H9 (cell line): Measurements from ENCODE around the gene CCDC40. TPM values are rescaled to one million over a fixed set of nuclear protein-coding genes. Genes with fewer than 3 reads are reported as not detected.

ENCODE experiments used
- DNase-seq: peaks from one replicate; pipeline ENCODE4 v3.0.0-alpha.2; 2017
- H2AFZ ChIP-seq: one replicate; pipeline ENCODE4 v1.6.1; 2013; ENCODE audit warnings: mild to moderate bottlenecking, low read length, control low read depth, moderate library complexity
- H2AK5ac ChIP-seq: 2 replicates; pipeline ENCODE4 v1.6.1; 2013; ENCODE audit warnings: low read length, control low read depth, mixed read lengths; ENCODE audit not compliant: insufficient read length
- H2BK120ac ChIP-seq: one replicate; pipeline ENCODE4 v1.6.1; 2013; ENCODE audit warnings: low read depth, mild to moderate bottlenecking, low read length, control low read depth, inconsistent platforms; ENCODE audit not compliant: poor library complexity, severe bottlenecking
- H2BK12ac ChIP-seq: 2 replicates; pipeline ENCODE4 v1.6.1; 2013; ENCODE audit warnings: low read length, control low read depth, mixed read lengths, low read depth; ENCODE audit not compliant: insufficient read length
- H2BK15ac ChIP-seq: 2 replicates; pipeline ENCODE4 v1.6.1; 2013; ENCODE audit warnings: low read depth, low read length, control low read depth
- H2BK20ac ChIP-seq: one replicate; pipeline ENCODE4 v1.6.1; 2013; ENCODE audit warnings: low read depth, mild to moderate bottlenecking, low read length, control low read depth, inconsistent platforms; ENCODE audit not compliant: poor library complexity, severe bottlenecking
- H2BK5ac ChIP-seq: 2 replicates; pipeline ENCODE4 v1.6.1; 2013; ENCODE audit warnings: low read length, control low read depth, mixed read lengths; ENCODE audit not compliant: insufficient read length
- H3K14ac ChIP-seq: 2 replicates; pipeline ENCODE4 v1.6.1; 2013; ENCODE audit warnings: low read length, control low read depth; ENCODE audit not compliant: insufficient read depth
- H3K18ac ChIP-seq: 2 replicates; pipeline ENCODE4 v1.6.1; 2013; ENCODE audit warnings: low read depth, mild to moderate bottlenecking, mixed read lengths, low read length, control low read depth; ENCODE audit not compliant: insufficient read length
- H3K23ac ChIP-seq: 2 replicates; pipeline ENCODE4 v1.6.1; 2013; ENCODE audit warnings: low read length, control low read depth, mixed read lengths, low read depth; ENCODE audit not compliant: insufficient read length
- H3K23me2 ChIP-seq: 2 replicates; pipeline ENCODE4 v1.6.1; 2013; ENCODE audit warnings: low read depth, mild to moderate bottlenecking, mixed read lengths, low read length, control low read depth; ENCODE audit not compliant: insufficient read length, poor library complexity, severe bottlenecking
- H3K27ac ChIP-seq: 2 replicates; pipeline ENCODE4 v1.5.1; 2013; ENCODE audit warnings: low read length, control low read depth, mixed read lengths, low read depth; ENCODE audit not compliant: insufficient read length
- H3K27me3 ChIP-seq: 2 replicates; pipeline ENCODE4 v1.6.1; 2013; ENCODE audit warnings: low read length, control low read depth, inconsistent platforms; ENCODE audit not compliant: insufficient read depth
- H3K4ac ChIP-seq: 2 replicates; pipeline ENCODE4 v1.6.1; 2013; ENCODE audit warnings: low read depth, mild to moderate bottlenecking, control low read depth, inconsistent platforms, low read length, moderate library complexity
- H3K4me1 ChIP-seq: 2 replicates; pipeline ENCODE4 v1.6.1; 2013; ENCODE audit warnings: low read length, control low read depth, inconsistent platforms; ENCODE audit not compliant: insufficient read depth
- H3K4me2 ChIP-seq: 2 replicates; pipeline ENCODE4 v1.6.1; 2013; ENCODE audit warnings: low read length, control low read depth, mixed read lengths; ENCODE audit not compliant: insufficient read length, insufficient read depth
- H3K56ac ChIP-seq: 2 replicates; pipeline ENCODE4 v1.6.1; 2013; ENCODE audit warnings: low read depth, mild to moderate bottlenecking, mixed read lengths, low read length, control low read depth; ENCODE audit not compliant: insufficient read length
- H3K79me1 ChIP-seq: 2 replicates; pipeline ENCODE4 v1.6.1; 2013; ENCODE audit warnings: low read depth, mild to moderate bottlenecking, moderate library complexity, low read length, control low read depth, inconsistent platforms; ENCODE audit not compliant: insufficient read depth, poor library complexity, severe bottlenecking
- H3K79me2 ChIP-seq: 2 replicates; pipeline ENCODE4 v1.6.1; 2013; ENCODE audit warnings: low read length, control low read depth, inconsistent platforms; ENCODE audit not compliant: insufficient read depth
- H3K9ac ChIP-seq: 2 replicates; pipeline ENCODE4 v1.6.1; 2013; ENCODE audit warnings: low read length, control low read depth, mixed read lengths; ENCODE audit not compliant: insufficient read length; ENCODE audit errors: extremely low read depth
- H3K9me3 ChIP-seq: one replicate; pipeline ENCODE4 v1.6.1; 2013; ENCODE audit warnings: low read depth, low read length, inconsistent platforms; ENCODE audit not compliant: control insufficient read depth
- H3T11ph ChIP-seq: one replicate; pipeline ENCODE4 v1.6.1; 2013; ENCODE audit warnings: mild to moderate bottlenecking, low read length, control low read depth, inconsistent platforms
- H4K20me1 ChIP-seq: one replicate; pipeline ENCODE4 v1.6.1; 2013; ENCODE audit not compliant: control insufficient read depth, insufficient read length, insufficient read depth
- H4K5ac ChIP-seq: 2 replicates; pipeline ENCODE4 v1.6.1; 2013; ENCODE audit warnings: low read depth, mild to moderate bottlenecking, mixed read lengths, low read length, control low read depth; ENCODE audit not compliant: insufficient read length
- H4K8ac ChIP-seq: replicated peaks from 2 replicates; pipeline ENCODE4 v1.6.1; 2013; ENCODE audit warnings: low read length, control low read depth, mixed read lengths, low read depth; ENCODE audit not compliant: insufficient read length
- H4K91ac ChIP-seq: 2 replicates; pipeline ENCODE4 v1.6.1; 2013; ENCODE audit warnings: low read depth, mild to moderate bottlenecking, moderate library complexity, mixed read lengths, low read length, control low read depth; ENCODE audit not compliant: insufficient read length
- H3K27ac Mint-ChIP-seq, 3 experiments: 2 replicates in 2 of 3; 3 replicates in 1 of 3; pipeline ENCODE4 v1.8.0; 2020 to 2021; ENCODE audit warnings: mixed read lengths in 3 of 3, mild to moderate bottlenecking in 1 of 3, moderate library complexity in 1 of 3
- H3K27me3 Mint-ChIP-seq: 2 replicates; pipeline ENCODE4 v1.8.0; 2021; ENCODE audit warnings: low read depth, mild to moderate bottlenecking, moderate library complexity, mixed read lengths
- H3K36me3 Mint-ChIP-seq, 3 experiments: 2 replicates in 2 of 3; 3 replicates in 1 of 3; pipeline ENCODE4 v1.8.0; 2020 to 2021; ENCODE audit warnings: low read depth in 3 of 3, mixed read lengths in 3 of 3; ENCODE audit not compliant: insufficient read depth in 1 of 3
- H3K4me1 Mint-ChIP-seq, 2 experiments: 2 replicates each; pipeline ENCODE4 v1.8.0; 2020; ENCODE audit warnings: mixed read lengths in 2 of 2
- H3K4me3 Mint-ChIP-seq, 2 experiments: 2 replicates in 1 of 2; 3 replicates in 1 of 2; pipeline ENCODE4 v1.8.0; 2020 to 2021; ENCODE audit warnings: mild to moderate bottlenecking in 2 of 2, mixed read lengths in 2 of 2, moderate library complexity in 1 of 2
- H3K9me3 Mint-ChIP-seq, 2 experiments: 2 replicates in 1 of 2; 3 replicates in 1 of 2; pipeline ENCODE4 v1.8.0; 2020; ENCODE audit warnings: mild to moderate bottlenecking in 2 of 2, mixed read lengths in 2 of 2, moderate library complexity in 1 of 2
- CTCF ChIP-seq: fragments of 200-600 bp; sonication (generic); conservative IDR thresholded peaks from 3 replicates; pipeline ENCODE4 v1.8.0; 2021; ENCODE audit warnings: antibody characterized with exemption, mild to moderate bottlenecking
- WGBS: extraction: QIAGEN DNeasy Blood & Tissue Kit; methylation state at CpG from one replicate; pipeline ENCODE4 v1.1.7; 2013; ENCODE audit warnings: missing lambda C conversion rate, low lambda C conversion rate, mixed read lengths; ENCODE audit not compliant: insufficient read length; ENCODE audit errors: extremely low coverage; 5-methylcytosine and 5-hydroxymethylcytosine counted together
- total RNA-seq: library from RNA; stranded (reverse); gene quantifications from 2 replicates; pipeline ENCODE4 v1.2.1, GENCODE V29; 2021

The CCDC40 gene
- total RNA-seq, 1 experiment from 2014 or later, result 8.9 TPM

- H3K4me1 Mint-ChIP-seq, result peaks cover 16 to 27% of the 10 kb centered on the region in 2 experiments
- Histone ChIP-seq H3K4me2 (no peak overlapping the region), H3K27me3 (no peaks in the 10 kb centered on the region; the same call in 1 of the 2 replicates), H2BK5ac (no peak overlapping the region), H4K8ac (no peak overlapping the region), H2BK20ac (no peak overlapping the region), H3K23me2 (peaks cover 8% of the 10 kb centered on the region), H3K18ac (no peak overlapping the region), H4K5ac (no peak overlapping the region), H3K9me3 (no peaks in the 10 kb centered on the region), H3K9ac (no peak overlapping the region), H3K56ac (no peak overlapping the region), H3K23ac (no peak overlapping the region), H2BK12ac (no peak overlapping the region), H3K4ac (no peak overlapping the region), H3T11ph (no peak overlapping the region), H3K14ac (no peak overlapping the region), H4K20me1 (no peaks in the 10 kb centered on the region), H3K4me1 (peaks cover 5% of the 10 kb centered on the region; the same call in 1 of the 2 replicates), H2BK15ac (no peak overlapping the region), H2AFZ (no peak overlapping the region), H2BK120ac (no peak overlapping the region), H3K27ac (no peak overlapping the region), H2AK5ac (no peak overlapping the region), H3K79me2 (no peaks in the 10 kb centered on the region), H4K91ac (no peak overlapping the region), H3K79me1 (no peaks in the 10 kb centered on the region)
- no peak overlapping the region for H3K27ac Mint-ChIP-seq
- H3K4me3 Mint-ChIP-seq, result no peak overlapping the region
- no peak for TF ChIP-seq CTCF
- peak; percentile 37 for DNase-seq
- H3K36me3 Mint-ChIP-seq, result no peaks in the 10 kb centered on the region; a peak in 2 of 7 replicates
- no CpG with 5 or more reads among the region's 27 CpGs for WGBS
- no peaks in the 10 kb centered on the region for H3K9me3 Mint-ChIP-seq
- H3K27me3 Mint-ChIP-seq, result peaks cover 14% of the 10 kb centered on the region
Measured at GRCh38 chr17:80099291-80100034, 63.0 kb downstream of the CCDC40 start.
